Activated CD4-positive, alpha-beta T cell treated with anti-CD3 and anti-CD28 coated beads, Interleukin-2, amount 50 U/mL, for 24 hours (primary cell): ENCODE results near the gene DUSP3.

Experiments used
- DNase-seq, 2 donors: peaks; one replicate each; pipeline ENCODE4 v3.0.0-alpha.2; 2020; ENCODE audit warnings: low read depth in 1 of 2, low spot score in 1 of 2

Gene DUSP3

DNA sequence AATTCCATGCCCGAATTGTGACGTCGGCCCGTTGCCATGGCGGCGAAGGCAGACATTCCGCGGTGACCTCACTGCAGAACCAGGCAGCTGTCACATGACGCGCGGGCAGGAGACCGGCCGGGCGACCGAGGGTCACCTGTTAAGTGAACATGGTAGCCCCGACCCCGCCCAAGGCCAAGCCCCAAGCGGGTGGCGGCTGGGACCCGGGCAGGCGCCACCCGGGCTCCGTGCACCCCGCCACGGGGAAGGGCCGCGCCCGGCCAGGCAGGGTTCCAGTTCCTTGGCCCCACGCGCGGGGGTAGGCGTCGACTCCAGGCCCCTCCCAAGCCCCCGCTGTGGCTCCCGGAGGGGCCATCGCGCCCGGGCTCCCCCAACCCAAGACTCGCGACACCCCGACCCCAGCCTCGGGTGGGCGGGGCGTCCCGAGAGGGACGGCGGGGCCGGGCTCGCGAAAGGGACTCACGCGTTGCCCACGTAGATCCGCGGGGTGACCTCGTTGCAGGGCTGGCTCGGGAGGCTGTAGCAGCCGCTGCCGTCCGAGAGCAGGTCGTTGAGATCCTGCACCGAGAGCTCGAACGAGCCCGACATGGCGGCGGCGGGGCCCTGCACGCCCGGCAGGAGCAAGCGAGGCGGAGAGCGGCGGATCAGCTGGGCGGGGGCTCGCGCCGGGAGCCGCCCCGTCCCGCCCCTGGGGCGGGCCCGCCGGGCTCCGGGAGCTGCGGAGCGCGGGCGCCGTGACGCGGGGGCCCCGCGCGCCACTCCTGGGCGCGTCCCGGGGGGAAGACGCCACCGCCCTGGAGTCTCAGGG, at the start of gene DUSP3:
Gene DUSP3 (minus strand): TSS at position 641 of the 808 bp plus-strand sequence. CDS start 53 bp downstream, at position 588.
- DNase-seq: peak; percentile 43 to 56

DNA sequence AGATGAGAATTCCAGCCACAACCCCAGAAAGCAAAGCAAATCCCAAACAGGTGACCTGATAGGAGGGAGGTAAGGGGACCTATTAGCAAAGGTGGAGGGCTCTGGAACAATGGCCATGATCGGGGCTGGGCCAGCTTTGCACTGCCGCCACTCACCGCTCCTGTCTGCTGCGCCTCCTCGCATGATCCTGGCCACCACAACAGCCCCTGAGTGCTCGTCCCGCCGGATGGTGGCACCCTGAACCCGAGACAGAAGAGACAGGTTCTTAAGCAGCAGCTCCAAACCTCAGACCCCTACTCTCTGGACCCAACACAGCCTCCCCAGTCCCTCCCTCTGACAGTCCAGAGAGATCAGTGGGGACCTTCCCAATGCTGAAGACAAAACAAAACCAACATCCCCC, 48.8 kb upstream of the DUSP3 start:
- no peak for DNase-seq

DNA sequence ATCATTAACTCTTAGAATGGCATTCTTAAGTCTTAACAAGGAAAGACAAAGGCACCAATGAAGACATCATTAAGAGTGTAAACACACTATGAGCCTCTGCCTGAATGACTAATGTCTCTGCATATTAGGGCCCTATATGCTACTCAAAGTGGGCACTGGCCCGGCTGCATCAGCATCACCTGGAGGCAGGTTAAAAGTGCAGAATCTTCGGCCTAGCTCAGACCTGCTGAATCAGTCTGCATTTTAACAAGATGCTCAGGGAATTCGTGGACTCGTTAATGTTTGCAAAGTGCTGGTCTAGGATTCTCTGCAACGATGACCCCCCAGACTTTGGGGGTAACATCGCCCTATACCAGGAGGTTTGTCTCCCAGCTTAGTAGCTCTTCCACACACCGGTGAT, 47.4 kb upstream of the DUSP3 start:
- no peak for DNase-seq

DNA sequence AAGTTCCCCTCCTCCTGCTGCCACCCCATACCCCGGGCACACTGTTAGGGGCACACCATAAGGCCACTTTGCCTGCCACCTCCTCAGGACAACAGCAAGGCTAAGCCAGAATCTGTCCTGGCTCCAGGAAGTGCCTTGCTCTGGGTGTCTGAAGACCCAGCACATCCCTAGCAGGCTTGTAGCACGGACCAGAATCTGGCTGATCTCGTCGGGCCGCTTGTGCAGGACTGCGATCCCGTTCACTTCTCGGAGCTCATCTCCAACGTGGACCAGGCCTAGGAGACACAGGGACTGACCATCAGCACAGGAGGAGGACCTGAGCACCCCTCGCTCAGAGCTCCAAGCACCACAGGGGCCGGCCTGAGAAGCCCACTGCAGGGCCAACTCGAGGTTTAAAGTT, 46.8 kb upstream of the DUSP3 start:
- no peak for DNase-seq

DNA sequence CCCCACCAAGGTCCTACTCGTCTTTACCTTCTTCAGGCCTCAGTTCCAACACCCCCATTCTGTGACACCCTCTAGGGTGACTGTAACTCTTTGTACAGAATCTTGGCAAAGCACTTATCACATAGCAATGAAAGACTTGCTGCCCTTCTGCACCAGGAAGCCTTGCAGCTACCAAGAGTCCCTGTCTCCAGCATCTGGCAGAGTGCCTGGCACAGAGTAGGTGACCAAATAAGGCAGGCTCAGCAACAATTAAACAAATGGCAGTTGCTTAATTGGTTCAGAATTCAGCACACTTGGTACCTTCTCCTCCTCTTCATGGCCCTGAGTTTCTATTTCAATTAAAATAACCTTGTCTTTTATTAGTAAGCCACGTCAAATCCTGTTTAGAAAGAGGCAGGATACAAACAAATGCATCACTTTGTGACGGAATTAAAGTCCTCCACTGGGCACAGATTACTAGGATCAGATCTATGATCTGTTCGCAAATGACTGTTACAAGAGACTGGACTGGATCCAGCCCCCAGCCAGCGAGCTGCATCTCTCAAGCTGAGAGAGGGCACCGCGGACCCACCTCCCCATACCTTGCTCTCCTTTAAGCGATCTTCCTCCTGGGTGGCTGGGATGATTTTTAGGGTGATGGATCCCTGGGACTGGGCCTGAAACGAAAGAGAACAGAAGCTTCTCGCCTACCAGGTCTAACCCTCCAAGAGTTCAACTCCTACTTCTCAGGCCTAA, 44.7 kb upstream of the DUSP3 start:
- no peak for DNase-seq

DNA sequence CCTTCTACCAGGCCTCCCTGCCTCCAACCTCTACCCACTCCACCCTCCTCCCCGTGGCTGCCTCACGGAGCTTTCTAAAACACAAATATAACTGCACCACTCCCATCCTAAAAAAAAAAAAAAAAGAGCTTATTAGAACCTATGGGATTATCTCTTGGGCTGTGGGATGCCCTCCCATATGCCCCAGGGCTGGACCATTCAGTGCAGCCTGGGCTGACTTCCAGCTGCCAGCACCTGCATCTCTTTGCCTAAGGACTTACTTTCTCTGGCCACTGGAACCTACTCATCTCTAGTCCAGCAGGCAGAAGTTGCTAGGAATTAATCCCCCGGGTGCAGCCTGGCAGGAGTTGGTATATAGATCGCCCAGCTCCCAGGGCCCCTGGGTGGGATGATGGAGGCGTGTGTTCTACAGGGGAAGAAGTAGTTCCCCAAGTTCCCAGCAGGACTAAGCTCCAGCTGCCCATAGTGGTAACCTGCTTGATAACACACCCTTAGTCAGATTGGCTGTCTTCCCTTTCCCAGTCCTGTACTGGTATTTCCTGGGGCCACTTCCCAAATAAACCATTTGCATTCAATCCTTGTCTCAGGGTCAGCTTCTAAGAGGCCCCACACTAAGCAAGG, 43.9 kb upstream of the DUSP3 start:
- no peak for DNase-seq

DNA sequence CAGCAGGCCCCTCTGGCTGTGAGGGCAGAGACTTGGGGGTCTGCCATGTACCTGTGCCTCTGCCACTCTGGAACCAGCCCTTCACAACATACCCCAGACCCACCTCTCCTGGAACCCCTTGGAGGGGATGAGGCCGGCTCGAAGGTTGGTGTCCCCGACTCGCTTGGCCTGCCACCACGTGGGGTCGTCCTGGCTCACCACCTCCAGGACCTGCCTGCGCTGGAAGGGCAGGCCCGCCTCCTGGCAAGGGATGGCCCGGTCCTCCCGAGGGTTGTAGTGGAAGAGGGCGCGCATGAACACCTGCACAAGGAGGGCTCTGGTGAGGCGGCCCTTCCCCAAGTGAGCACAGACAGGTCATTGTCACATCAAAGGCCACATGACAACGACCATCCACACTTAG, 42.0 kb upstream of the DUSP3 start:
- DNase-seq: no peak

DNA sequence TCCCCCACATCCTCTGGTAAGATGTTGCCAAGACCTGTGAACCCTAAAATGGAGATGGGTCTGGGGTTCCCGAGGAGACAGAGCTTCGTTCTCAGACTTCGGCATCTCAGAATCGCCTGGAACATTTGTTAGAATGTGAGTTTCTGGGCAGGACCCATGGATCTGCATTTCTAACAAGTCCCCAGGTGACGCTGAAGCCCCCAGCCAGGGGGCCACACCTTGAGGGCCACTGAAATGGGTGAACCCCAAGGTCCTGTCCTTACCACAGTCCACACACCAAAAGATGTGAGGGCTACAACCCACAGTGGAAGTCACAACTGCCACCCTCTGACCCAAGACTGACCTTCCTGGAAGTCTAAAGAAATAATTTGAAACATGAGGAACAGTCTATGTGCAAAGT, 40.2 kb upstream of the DUSP3 start:
- DNase-seq: no peak

DNA sequence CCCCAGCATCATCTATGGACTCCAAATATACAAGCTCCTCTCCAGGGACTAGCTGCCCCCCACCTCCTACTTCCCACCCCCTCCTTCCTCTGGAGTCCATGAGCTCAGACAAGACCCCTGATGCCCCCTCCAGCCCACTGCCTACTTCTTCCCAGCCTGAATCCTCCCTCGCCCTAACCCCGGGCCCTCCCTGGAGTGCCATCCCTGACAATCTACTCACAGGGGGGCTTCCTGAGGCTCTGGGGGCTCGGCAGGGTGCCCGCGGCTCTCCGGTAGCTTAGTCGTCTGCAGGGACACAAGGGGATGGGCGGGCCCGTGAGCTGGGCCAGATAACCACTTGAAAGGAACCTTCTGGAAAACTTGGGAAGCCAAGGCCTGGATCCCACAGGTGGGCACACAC, 39.0 kb upstream of the DUSP3 start:
- no peak for DNase-seq

DNA sequence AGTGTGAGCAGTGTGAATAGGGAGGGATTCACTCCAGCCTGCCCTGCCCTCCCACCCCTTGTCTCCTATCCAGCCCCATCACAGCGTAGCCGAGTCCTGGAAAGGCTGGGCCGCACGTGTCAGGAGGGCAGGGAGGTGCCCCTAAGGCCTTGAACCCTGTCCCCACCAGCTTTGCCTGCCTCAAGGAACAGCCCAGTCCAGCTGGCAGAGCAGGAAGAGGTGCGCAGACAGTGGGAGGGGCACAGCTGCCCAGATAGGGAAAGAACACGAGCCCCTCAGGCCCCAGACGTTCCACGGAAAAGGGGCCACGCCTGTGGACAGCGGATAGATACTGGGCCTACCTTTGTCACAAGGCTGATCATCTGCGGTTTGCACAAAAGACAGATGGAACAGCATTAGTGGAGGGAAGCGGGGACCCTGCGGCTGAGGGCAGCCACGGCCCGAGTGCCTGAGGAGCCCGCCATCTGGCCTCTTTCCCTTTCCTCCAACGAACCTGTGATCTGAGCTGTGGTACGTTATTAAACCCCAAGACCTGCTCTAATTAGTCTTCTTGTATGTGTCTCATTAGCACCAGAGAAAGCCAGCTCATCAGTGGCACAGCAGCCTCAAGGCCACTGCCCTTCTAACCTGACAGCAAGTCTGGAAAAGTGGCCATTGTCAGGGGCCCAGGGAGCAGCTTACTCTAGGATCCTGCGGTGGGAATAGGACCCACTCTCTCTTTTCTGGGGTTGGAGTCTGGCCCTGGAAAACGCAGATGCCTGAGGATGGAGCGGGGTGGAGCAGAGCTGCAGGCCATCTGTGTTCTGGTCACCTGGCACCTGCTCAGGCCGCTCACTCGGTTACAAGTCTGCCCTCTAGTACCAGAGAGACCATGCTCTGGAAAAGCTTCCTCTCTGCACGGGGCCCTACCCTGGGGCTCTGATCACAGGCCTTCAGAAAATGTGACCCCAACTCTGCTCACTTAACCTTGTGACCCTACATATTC, 37.9 kb upstream of the DUSP3 start:
- no peak for DNase-seq

DNA sequence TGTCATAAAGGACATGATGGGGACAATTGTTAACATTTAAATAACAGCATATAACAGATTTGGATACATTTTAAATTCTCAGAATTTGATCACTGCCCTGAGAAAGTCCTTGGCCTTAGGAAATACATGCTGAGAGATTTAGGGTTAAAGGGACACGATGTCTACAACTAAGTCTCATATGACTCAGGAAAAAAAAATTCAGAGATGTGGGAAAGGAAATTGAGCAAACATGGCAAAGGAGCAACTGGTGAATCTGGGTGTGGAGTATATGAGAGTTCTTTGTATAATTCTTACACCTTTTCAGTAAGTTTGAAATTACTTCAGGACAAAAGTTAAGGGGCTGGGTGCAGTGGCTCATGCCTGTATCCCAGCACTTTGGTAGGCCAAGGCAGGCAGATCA, 35.9 kb upstream of the DUSP3 start:
- DNase-seq: no peak

DNA sequence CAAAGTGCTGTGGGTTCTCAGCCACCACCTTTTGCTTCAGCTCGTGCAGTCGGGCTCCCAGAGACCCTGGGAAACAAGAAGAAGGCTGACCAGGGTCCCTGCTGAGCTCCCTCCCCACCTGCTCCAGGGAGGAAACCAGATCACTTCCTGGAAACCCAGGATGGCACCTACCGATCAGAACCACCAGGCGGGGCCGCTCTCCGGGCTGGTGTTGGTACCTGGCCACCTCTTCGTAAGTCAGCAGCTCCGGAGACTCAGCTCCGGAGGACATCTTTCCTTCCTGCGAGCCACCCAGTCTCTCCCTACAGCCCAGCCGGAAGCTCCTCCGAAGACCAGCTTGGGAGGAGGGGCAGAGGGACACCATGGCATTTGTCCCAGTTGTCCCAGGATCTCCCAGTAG, 35.2 kb upstream of the DUSP3 start:
- no peak for DNase-seq

DNA sequence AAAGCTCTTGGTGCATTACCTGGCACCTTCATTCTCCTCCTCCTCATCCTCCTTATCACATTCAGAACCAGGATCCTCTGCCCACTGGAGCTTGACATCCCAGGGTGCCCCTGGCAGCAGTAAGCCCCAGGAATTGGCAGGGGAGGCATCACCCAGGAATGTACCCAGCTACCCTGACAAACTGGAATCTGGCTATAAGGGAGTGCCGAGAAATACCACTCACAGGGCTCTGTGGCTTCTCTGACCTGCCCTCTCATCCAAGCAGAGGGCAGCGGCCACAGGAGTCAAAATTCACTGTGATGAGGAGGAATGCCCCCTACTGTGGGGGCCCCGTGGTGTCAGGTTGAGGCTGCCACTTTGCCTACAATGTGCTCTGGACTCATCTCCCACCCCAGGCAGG, 34.6 kb upstream of the DUSP3 start:
- no peak for DNase-seq

DNA sequence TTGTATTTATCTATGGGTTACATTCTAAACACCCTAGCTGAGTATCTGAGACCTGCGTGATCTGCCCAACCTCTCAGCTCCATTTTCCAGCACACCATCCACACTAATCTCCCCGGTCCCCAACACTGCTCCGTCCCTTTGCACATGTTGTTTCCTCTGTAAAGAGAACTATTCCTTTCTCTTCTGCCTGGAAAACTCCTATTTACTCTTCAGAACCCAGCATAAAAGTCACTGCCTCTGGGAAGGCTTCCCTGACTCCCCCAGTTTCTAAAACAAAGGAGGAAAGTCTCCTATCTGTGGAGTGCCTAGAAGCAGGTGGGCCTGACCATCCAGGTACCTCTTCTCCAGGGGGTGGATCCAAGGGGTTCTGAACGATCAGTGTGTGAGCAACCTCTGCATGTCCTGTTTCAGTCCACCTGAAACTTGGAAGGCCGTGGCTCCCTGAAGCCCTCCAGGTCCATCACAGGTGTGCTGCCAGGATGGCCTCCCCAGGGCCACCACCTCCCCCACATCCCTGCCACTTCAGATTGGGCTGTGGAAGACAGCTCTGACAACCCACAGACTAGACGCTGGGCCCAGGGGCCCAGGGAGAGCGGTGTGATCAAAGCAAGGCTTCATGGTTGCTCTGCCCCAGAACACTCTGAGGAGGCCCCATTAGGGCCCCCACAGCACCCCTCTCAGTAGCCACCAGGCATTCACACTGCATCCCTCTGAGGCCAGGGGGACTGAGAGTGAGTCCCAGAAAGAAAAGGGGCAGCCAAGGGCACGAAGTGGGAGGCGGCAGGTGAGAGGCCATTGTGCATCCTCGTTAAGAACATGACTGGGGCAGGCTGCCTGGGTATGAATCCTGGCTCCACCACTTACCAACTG, 33.9 kb upstream of the DUSP3 start:
- no peak for DNase-seq

DNA sequence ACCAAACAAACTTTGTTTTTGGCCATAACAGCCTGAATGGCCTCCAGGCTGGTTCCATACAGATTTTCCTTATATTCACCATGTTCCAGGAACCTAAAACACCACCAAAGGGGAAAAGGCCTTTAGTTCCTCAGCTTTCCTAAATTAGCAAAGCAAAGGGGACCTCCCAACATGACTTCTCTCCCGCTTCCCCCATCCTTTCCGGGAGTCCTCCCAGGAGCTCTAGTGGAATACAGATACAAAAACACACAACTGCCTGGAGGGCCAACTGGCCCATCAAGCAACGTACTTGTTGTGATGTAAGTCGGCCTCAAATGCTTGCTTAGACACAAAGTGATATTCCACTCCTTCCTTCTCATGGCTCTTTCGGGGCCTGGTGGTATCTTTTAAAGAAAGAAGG, 32.0 kb upstream of the DUSP3 start:
- DNase-seq: no peak

DNA sequence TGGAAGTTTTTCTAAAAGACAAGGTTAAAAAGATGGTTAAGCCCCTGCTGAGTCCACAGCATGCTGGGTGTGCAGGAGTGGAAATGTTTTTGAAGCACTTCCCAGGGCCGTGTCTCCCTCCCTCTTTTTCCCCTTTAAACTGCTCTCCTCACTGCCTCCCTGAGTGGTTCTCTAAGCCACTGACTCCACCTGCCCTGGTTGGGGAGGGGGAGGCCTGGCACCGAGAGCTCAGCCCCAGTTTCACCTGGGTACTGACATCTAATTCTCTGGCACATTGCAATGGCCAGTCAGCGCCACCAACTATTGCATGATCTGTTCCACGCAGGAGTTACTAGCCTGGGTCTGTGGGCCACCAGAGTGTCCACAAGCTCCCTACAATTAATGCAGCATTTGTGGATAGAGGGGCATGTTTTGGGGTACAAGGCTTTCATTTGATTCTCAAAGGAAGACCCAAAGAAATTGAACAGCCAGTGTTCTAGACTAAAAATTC, 31.5 kb upstream of the DUSP3 start:
- no peak for DNase-seq

DNA sequence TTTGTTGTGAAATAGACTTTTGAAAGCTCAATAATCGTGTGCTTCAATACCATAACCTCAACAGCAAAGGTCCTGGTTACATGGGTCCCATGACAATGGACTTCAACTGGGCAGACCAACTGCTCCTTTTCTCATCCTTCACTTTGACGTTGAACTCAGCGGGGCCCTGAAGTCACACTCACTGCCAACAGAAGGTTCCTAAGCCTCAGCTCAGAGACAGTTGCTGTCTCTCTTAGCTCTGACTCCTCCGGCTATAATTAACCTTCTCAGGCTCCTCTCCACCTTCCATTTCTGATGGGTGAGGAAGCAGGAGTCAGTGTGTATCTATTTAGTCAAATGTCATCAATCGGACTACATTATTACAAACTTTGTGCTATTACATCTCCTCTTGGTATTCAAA, 30.3 kb upstream of the DUSP3 start:
- DNase-seq: no peak

DNA sequence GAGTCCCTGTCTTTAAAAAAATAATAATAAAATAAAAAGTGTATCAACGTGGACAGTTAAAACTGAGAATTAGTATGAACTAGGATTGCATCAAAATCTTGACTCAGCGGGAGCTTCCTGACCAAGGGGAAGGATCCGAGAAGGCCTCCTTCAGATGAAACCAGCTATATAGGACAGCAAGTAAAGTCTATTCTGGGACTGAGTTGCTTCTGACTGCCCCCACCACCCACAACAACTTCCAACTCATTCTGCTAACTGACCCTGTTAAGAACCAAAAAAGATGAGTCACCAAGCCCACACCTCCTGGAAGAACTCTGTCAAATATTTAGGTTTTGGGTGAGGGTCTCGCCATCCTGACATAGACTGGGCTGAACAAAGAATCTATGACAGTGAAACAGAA, 29.3 kb upstream of the DUSP3 start:
- DNase-seq: no peak

DNA sequence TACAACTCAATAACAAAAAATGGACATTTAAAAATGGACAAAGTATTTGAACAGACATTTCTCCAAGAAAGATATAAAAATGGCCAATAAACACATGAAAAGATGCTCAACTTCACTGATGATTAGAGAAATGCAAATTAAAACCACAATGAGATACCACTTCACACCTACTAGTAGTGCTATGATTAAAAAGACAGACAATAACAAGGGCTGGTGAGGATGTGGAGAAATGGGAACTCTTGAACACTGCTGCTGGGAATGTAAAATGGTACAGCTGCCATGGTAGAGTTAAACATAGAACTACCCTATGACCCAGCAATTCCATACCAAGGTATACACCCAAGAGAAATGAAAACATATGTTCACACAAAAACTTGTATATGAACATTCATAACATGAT, 26.3 kb upstream of the DUSP3 start:
- no peak for DNase-seq

DNA sequence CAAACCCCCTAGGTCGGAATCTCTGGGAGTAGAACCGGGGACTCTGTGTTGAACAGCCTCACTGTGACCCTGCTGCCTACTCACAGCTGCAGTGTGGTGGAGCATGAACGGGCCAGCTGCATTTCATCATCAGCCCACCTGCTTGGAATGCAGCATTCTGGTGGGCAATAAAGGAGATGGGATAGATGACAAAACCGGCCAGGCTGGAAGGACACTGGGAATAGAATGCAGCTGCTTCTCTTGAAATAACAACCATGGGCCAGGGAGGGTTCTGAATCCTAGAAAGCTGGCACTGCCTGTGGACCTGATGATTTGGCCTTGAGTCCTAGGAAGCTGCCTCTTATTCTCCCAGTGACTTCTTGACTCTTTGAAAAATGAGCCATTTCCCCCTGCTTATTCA, 25.0 kb upstream of the DUSP3 start:
- no peak for DNase-seq
